Gastrocnemius medialis (tissue), 4 donors: Measurements from ENCODE around the gene EFHD1.

ENCODE experiments used
- CTCF ChIP-seq, 5 experiments: fragments of 450-650 bp in 3 of 5; fragments of 200-600 bp in 2 of 5; sonication (generic) in 2 of 5; IDR thresholded peaks in 4 of 5; conservative IDR thresholded peaks in 1 of 5; 1 replicate in 4 of 5; 2 replicates in 1 of 5; pipeline ENCODE4 v1.5.1; 2016 to 2019; ENCODE audit warnings: antibody characterized with exemption in 5 of 5, mild to moderate bottlenecking in 3 of 5, moderate library complexity in 3 of 5
- POLR2A ChIP-seq, 2 donors: fragments of 450-650 bp; IDR thresholded peaks; one replicate each; pipeline ENCODE4 v1.6.1; 2017; ENCODE audit warnings: antibody characterized with exemption in 2 of 2, mild to moderate bottlenecking in 2 of 2, moderate library complexity in 2 of 2

GRCh38 chr2:232598293-232598692 is 35.1 kb upstream of the EFHD1 start:
- TF ChIP-seq CTCF (IDR thresholded peaks at IDR 0.05 in 4 of 5, conservative IDR thresholded peaks at IDR 0.05 in 1 of 5) (no peak), POLR2A (IDR thresholded peaks at IDR 0.05) (no peak)
